H1 (cell line): ENCODE measurements around the gene PDXDC1. TPM values are rescaled to one million over a fixed set of nuclear protein-coding genes. Genes with fewer than 3 reads are reported as not detected.
"Not testable (repeated sequence)": the region's sequence is repeated elsewhere in the genome, so short reads cannot be mapped to it uniquely, and the experiment has no call there.

ENCODE experiments used
- CTCF ChIA-PET: fragments of 300-600 bp; sonication (Branson Sonifier 250); formaldehyde crosslinking; loops from one replicate; lab custom pipeline; 2021; ENCODE audit not compliant: partially characterized antibody; lab: Charles Lee
- POLR2A ChIA-PET: fragments of 300-600 bp; sonication (Branson Sonifier 250); formaldehyde crosslinking; loops from one replicate; lab custom pipeline; 2021; ENCODE audit warnings: inconsistent platforms; ENCODE audit not compliant: partially characterized antibody; lab: Charles Lee
- DNase-seq, 2 experiments: peaks; one replicate each; pipeline versions ENCODE4 v3.0.0 to v3.0.0-alpha.2; 2010 to 2022; ENCODE audit warnings: low spot score in 2 of 2, low read depth in 1 of 2, mixed read lengths in 1 of 2
- FAIRE-seq: peaks from 2 replicates; lab custom pipeline; 2011; peaks lifted over from hg19 to GRCh38; lab: Jason Lieb, UNC
- H2AFZ ChIP-seq: 2 replicates; pipeline ENCODE4 v1.8.1; 2012; ENCODE audit warnings: low read length, inconsistent platforms
- H2AK5ac ChIP-seq: 2 replicates; pipeline ENCODE4 v1.6.1; 2013; ENCODE audit warnings: low read depth, low read length
- H2BK120ac ChIP-seq: replicated peaks from 2 replicates; pipeline ENCODE3; 2013; ENCODE audit warnings: low read depth, low read length, inconsistent platforms
- H2BK12ac ChIP-seq: 2 replicates; pipeline ENCODE4 v1.6.1; 2013; ENCODE audit warnings: low read depth, low read length
- H2BK15ac ChIP-seq: 2 replicates; pipeline ENCODE4 v1.6.1; 2013; ENCODE audit warnings: low read length
- H2BK20ac ChIP-seq: 2 replicates; pipeline ENCODE4 v1.6.1; 2013; ENCODE audit warnings: low read length
- H2BK5ac ChIP-seq: 2 replicates; pipeline ENCODE4 v1.6.1; 2013; ENCODE audit warnings: low read depth, low read length
- H3K14ac ChIP-seq: 2 replicates; pipeline ENCODE4 v1.6.1; 2013; ENCODE audit warnings: inconsistent platforms; ENCODE audit not compliant: insufficient read length
- H3K18ac ChIP-seq: 2 replicates; pipeline ENCODE4 v1.6.1; 2013; ENCODE audit warnings: low read length; ENCODE audit errors: extremely low read depth
- H3K23ac ChIP-seq: 2 replicates; pipeline ENCODE4 v1.6.1; 2013; ENCODE audit warnings: inconsistent platforms; ENCODE audit not compliant: insufficient read length
- H3K23me2 ChIP-seq: 2 replicates; pipeline ENCODE4 v1.6.1; 2013; ENCODE audit warnings: low read depth, low read length
- H3K27ac ChIP-seq: 2 replicates; pipeline ENCODE4 v1.6.1; 2011; ENCODE audit warnings: low read depth, low read length, inconsistent platforms
- H3K27me3 ChIP-seq, 4 experiments: replicated peaks in 1 of 4; 1 replicate in 1 of 4; 2 replicates in 3 of 4; pipeline versions ENCODE4 v1.6.1 to v1.8.1; 2011 to 2013; ENCODE audit warnings: low read length in 3 of 4, mild to moderate bottlenecking in 3 of 4, inconsistent platforms in 2 of 4, mixed read lengths in 2 of 4, moderate library complexity in 1 of 4; ENCODE audit not compliant: control insufficient read depth in 3 of 4, insufficient read depth in 3 of 4; ENCODE audit errors: extremely low read depth in 1 of 4
- H3K36me3 ChIP-seq, 4 experiments: 2 replicates each; pipeline versions ENCODE4 v1.6.1 to v1.8.1; 2011 to 2013; ENCODE audit warnings: mild to moderate bottlenecking in 4 of 4, low read length in 3 of 4, moderate library complexity in 2 of 4, control low read depth in 1 of 4, inconsistent platforms in 1 of 4; ENCODE audit not compliant: insufficient read depth in 4 of 4, control insufficient read depth in 2 of 4
- H3K4ac ChIP-seq: replicated peaks from 2 replicates; pipeline ENCODE3; 2013; ENCODE audit warnings: low read length, low read depth, mixed read lengths, inconsistent platforms; ENCODE audit not compliant: insufficient read length
- H3K4me1 ChIP-seq, 4 experiments: replicated peaks in 1 of 4; 1 replicate in 1 of 4; 2 replicates in 3 of 4; pipeline versions ENCODE4 v1.6.1 to v1.8.1; 2011 to 2013; ENCODE audit warnings: low read length in 3 of 4, inconsistent platforms in 2 of 4, mixed read lengths in 1 of 4; ENCODE audit not compliant: insufficient read depth in 4 of 4, control insufficient read depth in 3 of 4
- H3K4me2 ChIP-seq, 2 experiments: 2 replicates each; pipeline versions ENCODE4 v1.6.1 to v1.8.1; 2011 to 2013; ENCODE audit warnings: low read depth in 2 of 2, low read length in 2 of 2, control low read depth in 1 of 2, inconsistent platforms in 1 of 2, mild to moderate bottlenecking in 1 of 2; ENCODE audit not compliant: insufficient read depth in 1 of 2
- H3K4me3 ChIP-seq, 4 experiments: fragments of 200-600, 300-600 bp in 1 of 4; sonication (generic), shearing (Covaris generic), sonication (Bioruptor Twin) in 1 of 4; 2 replicates each; pipeline versions ENCODE4 v1.5.1 to v1.8.1; 2011 to 2016; ENCODE audit warnings: low read length in 4 of 4, low read depth in 3 of 4, control low read depth in 2 of 4, inconsistent platforms in 2 of 4, mild to moderate bottlenecking in 2 of 4, mixed read lengths in 1 of 4, moderate library complexity in 1 of 4; ENCODE audit not compliant: insufficient read depth in 2 of 4; ENCODE audit errors: extremely low read depth in 1 of 4
- H3K56ac ChIP-seq: replicated peaks from 2 replicates; pipeline ENCODE3; 2013; ENCODE audit warnings: low read depth, mild to moderate bottlenecking, mixed read lengths, low read length, inconsistent platforms; ENCODE audit not compliant: insufficient read length
- H3K79me1 ChIP-seq: 2 replicates; pipeline ENCODE4 v1.6.1; 2013; ENCODE audit warnings: low read depth, low read length, control low read depth
- H3K79me2 ChIP-seq, 2 experiments: 2 replicates each; pipeline versions ENCODE4 v1.6.1 to v1.8.1; 2012 to 2013; ENCODE audit warnings: low read length in 2 of 2, mild to moderate bottlenecking in 2 of 2, inconsistent platforms in 1 of 2; ENCODE audit not compliant: insufficient read depth in 2 of 2, control insufficient read depth in 1 of 2
- H3K9ac ChIP-seq, 4 experiments: replicated peaks in 1 of 4; 1 replicate in 1 of 4; 2 replicates in 3 of 4; pipeline versions ENCODE4 v1.6.1 to v1.8.1; 2011 to 2013; ENCODE audit warnings: low read depth in 3 of 4, low read length in 3 of 4, control low read depth in 2 of 4, mild to moderate bottlenecking in 2 of 4, moderate library complexity in 2 of 4, inconsistent platforms in 1 of 4; ENCODE audit errors: extremely low read depth in 1 of 4
- H3K9me3 ChIP-seq, 2 experiments: 2 replicates each; pipeline versions ENCODE4 v1.6.1 to v1.8.1; 2012 to 2013; ENCODE audit warnings: mild to moderate bottlenecking in 2 of 2, moderate library complexity in 2 of 2, control low read depth in 1 of 2, inconsistent platforms in 1 of 2, low read depth in 1 of 2, low read length in 1 of 2, mixed read lengths in 1 of 2; ENCODE audit not compliant: insufficient read depth in 2 of 2
- H4K20me1 ChIP-seq, 2 experiments: replicated peaks in 1 of 2; 2 replicates each; pipeline versions ENCODE3 to v1.8.1; 2011 to 2013; ENCODE audit warnings: inconsistent platforms in 2 of 2, low read length in 2 of 2, mild to moderate bottlenecking in 1 of 2; ENCODE audit not compliant: insufficient read depth in 2 of 2, control insufficient read depth in 1 of 2
- H4K5ac ChIP-seq: 2 replicates; pipeline ENCODE4 v1.6.1; 2013; ENCODE audit warnings: low read length, low read depth, mixed read lengths, inconsistent platforms; ENCODE audit not compliant: insufficient read length
- H4K8ac ChIP-seq: 2 replicates; pipeline ENCODE4 v1.8.0; 2013; ENCODE audit warnings: mild to moderate bottlenecking, moderate library complexity, low read length, inconsistent platforms; ENCODE audit not compliant: insufficient read depth; ENCODE audit errors: extremely low read depth
- H4K91ac ChIP-seq: replicated peaks from 2 replicates; pipeline ENCODE3; 2013; ENCODE audit warnings: low read length, mixed read lengths, inconsistent platforms; ENCODE audit not compliant: insufficient read length
- WGBS, 2 experiments: shearing (Covaris generic) in 1 of 2; methylation state at CpG; one replicate each; pipeline versions ENCODE4 v1.1.6 to v1.1.7; 2013 to 2015; ENCODE audit warnings: low lambda C conversion rate in 2 of 2, mixed read lengths in 2 of 2, inconsistent platforms in 1 of 2, low coverage in 1 of 2, missing lambda C conversion rate in 1 of 2; ENCODE audit not compliant: insufficient replicate concordance in 2 of 2, insufficient coverage in 1 of 2, insufficient read length in 1 of 2; ENCODE audit errors: extremely low coverage in 1 of 2, missing lambda C conversion rate in 1 of 2; 5-methylcytosine and 5-hydroxymethylcytosine counted together
- polyA plus RNA-seq, 7 experiments: library from polyadenylated mRNA; depleted of rRNA in 3 of 7; stranded (reverse) in 5 of 7; unstranded in 2 of 7; fragments of >200 nt in 5 of 7; fragments of 200-250 nt in 2 of 7; gene quantifications; 1 replicate in 5 of 7; 2 replicates in 1 of 7; 4 replicates in 1 of 7; pipeline versions ENCODE4 v1.2.1 to v1.2.3, GENCODE V29; 2011 to 2013; ENCODE audit warnings: missing spikeins in 2 of 7, mixed read lengths in 2 of 7
- total RNA-seq: library from RNA; stranded (reverse); fragmentation: NEBNext Ultra II Directional; extraction: Animal tissue kit (Norgen Biotek cat#: 25700); gene quantifications from 2 replicates; pipeline ENCODE4 v1.2.1, GENCODE V29; 2021

Gene PDXDC1
- total and polyA plus RNA-seq, 2 of the 8 experiments (the other 6 are each of a cell fraction or from before 2014, with no cell fraction given): 56.6 to 118 TPM

DNA sequence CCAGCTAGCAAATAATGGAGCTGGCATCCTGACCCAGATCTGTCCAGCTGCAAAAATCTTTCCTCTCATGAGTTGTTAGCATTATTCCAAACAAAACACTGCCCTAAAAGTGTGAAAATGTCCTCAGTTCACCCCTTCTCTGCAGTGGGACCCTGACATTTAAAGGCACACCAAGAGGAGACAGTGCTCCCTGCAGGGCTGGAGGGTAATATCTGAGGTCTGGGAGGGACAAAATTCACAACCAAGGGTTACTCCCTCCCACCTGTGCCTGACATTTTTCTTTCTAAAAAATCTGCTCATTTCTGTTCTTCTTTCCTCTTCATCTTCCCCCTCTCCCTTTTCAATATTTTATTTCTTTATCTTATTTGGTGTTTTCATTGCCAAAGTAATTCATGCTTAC lies 191.4 kb downstream of the PDXDC1 start:
- H4K20me1 ChIP-seq, H3K79me1 ChIP-seq, H3K36me3 ChIP-seq, H3K79me2 ChIP-seq, H3K4ac ChIP-seq, H3K23me2 ChIP-seq, H2BK15ac ChIP-seq, H4K5ac ChIP-seq, H3K14ac ChIP-seq, H3K27me3 ChIP-seq, H2BK20ac ChIP-seq, H4K8ac ChIP-seq, POLR2A ChIA-PET, H3K27ac ChIP-seq, CTCF ChIA-PET, H3K56ac ChIP-seq, H3K4me3 ChIP-seq, H3K9me3 ChIP-seq, DNase-seq, H3K9ac ChIP-seq, H2BK120ac ChIP-seq, H2AK5ac ChIP-seq, H4K91ac ChIP-seq, H3K18ac ChIP-seq, H3K4me1 ChIP-seq, H2BK12ac ChIP-seq, H2BK5ac ChIP-seq, H3K4me2 ChIP-seq, H2AFZ ChIP-seq, H3K23ac ChIP-seq: not testable (repeated sequence)
- FAIRE-seq: peak; percentile 52

DNA sequence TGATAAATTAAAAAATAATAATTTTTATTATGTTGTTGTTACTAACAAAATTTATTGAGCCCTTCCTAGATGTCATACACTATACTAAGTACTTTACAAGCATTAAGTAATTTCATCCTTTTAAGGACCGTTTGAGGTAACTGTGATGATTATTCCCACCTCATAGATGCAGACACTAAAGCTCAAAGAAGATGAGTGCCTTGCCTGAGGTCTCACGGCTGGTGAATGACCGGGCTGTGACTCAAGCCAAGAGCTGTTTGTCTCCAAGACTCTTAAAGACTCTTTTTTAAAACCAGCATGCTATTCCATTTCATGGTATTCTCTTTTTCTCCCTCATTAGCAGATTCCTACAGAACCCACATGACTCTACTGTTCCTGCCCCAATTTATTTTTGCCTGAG lies 193.5 kb downstream of the PDXDC1 start:
- H3K23ac ChIP-seq, H2BK120ac ChIP-seq, H4K8ac ChIP-seq, H4K20me1 ChIP-seq, POLR2A ChIA-PET, H3K27ac ChIP-seq, H2AFZ ChIP-seq, H3K4me2 ChIP-seq, H4K5ac ChIP-seq, H2BK20ac ChIP-seq, H3K79me1 ChIP-seq, H3K36me3 ChIP-seq, H2BK12ac ChIP-seq, H3K14ac ChIP-seq, DNase-seq, FAIRE-seq, H3K56ac ChIP-seq, H3K18ac ChIP-seq, H3K4me3 ChIP-seq, H4K91ac ChIP-seq, H2BK15ac ChIP-seq, H3K79me2 ChIP-seq, H3K27me3 ChIP-seq, H2BK5ac ChIP-seq, H3K4me1 ChIP-seq, H2AK5ac ChIP-seq, H3K9me3 ChIP-seq, H3K4ac ChIP-seq, H3K23me2 ChIP-seq, H3K9ac ChIP-seq, CTCF ChIA-PET: not testable (repeated sequence)
- WGBS, 2 experiments: 89% methylated on average over 3 of the region's 3 CpGs; no CpG with 5 or more reads in 1 of the 2 experiments
